HG02884 (cell line): ENCODE results near the gene ANKRD65.
A peak's percentile ranks its signal among the peaks of the same experiment; 100 is the strongest.
"Not testable (repeated sequence)": the region's sequence is repeated elsewhere in the genome, so short reads cannot be mapped to it uniquely, and the experiment has no call there.

ENCODE experiments used
- ATAC-seq: cut with Tn5 transposase; IDR thresholded peaks from one replicate; pipeline ENCODE4 v1.9.1; 2021; ENCODE audit warnings: mild to moderate bottlenecking, moderate library complexity; ENCODE audit not compliant: unreplicated experiment

ANKRD65 gene

GRCh38 chr1:1418464-1419362 lies 2.4 kb downstream of the ANKRD65 start:
- ATAC-seq: no peak

GRCh38 chr1:1417825-1418463 lies 3.1 kb downstream of the ANKRD65 start:
- not testable (repeated sequence) for ATAC-seq

DNA sequence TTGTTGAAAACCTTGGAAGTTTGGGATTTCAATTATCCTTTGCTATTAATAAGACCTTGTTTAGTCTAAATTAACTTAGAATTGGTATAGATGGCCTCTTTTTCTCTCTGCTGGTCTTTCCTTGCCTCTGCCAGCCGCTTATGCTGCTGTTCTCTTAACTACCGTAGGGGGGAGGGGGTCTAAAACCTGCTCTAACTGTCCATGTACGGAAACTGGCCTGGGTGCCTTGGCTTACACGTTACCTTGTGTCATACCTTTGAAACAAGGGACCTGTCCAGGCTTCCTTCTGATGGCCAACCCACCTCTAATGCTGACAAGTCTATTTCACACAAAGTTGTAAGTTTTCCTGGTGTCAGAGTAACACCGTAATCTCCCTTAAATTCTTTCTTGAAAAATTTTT lies 3.7 kb downstream of the ANKRD65 start:
- ATAC-seq: not testable (repeated sequence)

- no peak for ATAC-seq
These were observed 5.3 kb downstream of the ANKRD65 start for GRCh38 chr1:1415751-1416150.

- not testable (repeated sequence) for ATAC-seq
These were observed 8.7 kb downstream of the ANKRD65 start for GRCh38 chr1:1412311-1412902.

- ATAC-seq: no peak
These were observed 9.4 kb downstream of the ANKRD65 start for GRCh38 chr1:1411626-1412025.

DNA sequence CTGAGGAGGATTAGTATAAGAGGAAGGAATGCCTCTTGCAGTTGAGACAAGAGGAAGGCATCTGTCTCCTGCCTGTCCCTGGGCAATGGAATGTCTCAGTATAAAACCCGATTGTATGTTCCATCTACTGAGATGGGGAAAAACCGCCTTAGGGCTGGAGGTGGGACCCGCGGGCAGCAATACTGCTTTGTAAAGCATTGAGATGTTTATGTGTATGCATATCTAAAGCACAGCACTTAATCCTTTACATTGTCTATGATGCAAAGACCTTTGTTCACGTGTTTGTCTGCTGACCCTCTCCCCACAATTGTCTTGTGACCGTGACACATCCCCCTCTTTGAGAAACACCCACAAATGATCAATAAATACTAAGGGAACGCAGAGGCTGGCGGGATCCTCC lies 10.8 kb downstream of the ANKRD65 start:
- ATAC-seq: not testable (repeated sequence)

GRCh38 chr1:1407636-1408318 lies 13.3 kb downstream of the ANKRD65 start:
- peak; percentile 28 for ATAC-seq

DNA sequence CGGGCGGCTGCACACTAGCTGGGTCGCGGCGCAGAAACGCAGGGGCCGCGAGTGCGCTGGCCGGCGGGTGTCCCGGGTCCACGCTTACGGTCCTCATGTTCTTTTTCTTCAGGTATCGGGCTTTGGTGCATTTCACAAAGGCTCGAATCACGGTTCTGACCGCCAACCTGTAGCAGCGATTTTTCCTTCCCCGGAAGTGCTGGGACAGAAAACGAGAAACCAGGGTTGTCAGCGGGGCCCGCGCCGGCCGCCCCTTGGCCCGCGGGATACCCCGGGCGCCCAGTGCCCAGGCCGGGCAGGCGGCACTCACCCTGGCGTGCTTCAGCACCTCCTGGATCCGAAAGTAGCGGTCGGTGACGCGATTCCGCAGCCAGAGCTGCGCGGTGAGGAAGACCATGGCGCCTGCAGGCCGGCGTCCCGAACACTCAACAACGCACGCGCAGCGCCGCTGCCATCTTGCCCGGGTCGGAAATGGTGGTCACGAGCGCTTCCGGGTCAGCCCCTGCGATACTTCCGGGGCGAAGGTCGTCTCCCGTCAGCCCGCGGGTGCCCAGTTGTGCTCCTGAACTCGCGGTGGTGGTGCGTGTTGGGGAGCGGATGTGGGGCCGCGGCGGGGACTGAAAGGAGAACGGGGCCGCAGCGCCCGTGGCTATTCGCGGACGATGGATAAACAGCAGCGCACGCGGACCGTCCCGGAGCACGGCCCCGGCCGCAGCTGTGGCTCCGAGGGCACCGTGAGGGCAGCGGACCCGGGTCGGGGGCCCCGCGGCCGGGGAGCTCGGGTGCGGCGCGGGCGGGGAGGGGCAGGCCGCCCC lies 14.0 kb downstream of the ANKRD65 start, which contains the start of gene MRPL20:
Gene MRPL20, minus strand, starts transcription at position 473 of the 815 bp plus-strand sequence. Its CDS starts 76 bp downstream, at position 397.
- ATAC-seq: peak; percentile 84

GRCh38 chr1:1406101-1406820 lies 14.8 kb downstream of the ANKRD65 start:
- ATAC-seq: no peak

GRCh38 chr1:1403653-1404052 lies 17.4 kb downstream of the ANKRD65 start:
- ATAC-seq: no peak

DNA sequence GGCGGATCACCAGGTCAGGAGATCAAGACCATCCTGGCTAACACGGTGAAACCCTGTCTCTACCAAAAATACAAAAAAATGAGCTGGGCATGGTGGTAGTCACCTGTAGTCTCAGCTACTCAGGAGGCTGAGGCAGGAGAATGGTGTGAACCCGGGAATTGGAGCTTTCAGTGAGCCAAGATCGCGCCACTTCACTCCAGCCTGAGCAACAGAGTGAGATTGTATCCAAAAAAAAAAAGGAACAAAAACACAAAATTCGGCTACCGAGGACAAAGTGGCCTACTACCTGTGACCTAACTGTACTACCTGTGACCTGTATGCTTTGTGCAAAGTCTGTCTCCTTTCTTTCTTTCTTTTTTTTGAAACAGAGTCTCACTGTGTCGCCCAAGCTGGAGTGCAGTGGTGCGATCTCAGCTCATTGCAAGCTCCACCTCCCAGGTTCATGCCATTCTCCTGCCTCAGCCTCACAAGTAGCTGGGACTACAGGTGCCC lies 18.1 kb downstream of the ANKRD65 start:
- not testable (repeated sequence) for ATAC-seq

GRCh38 chr1:1402072-1402900 lies 18.8 kb downstream of the ANKRD65 start:
- no peak for ATAC-seq

- no peak for ATAC-seq
These were observed 19.5 kb downstream of the ANKRD65 start for GRCh38 chr1:1401457-1402010.

DNA sequence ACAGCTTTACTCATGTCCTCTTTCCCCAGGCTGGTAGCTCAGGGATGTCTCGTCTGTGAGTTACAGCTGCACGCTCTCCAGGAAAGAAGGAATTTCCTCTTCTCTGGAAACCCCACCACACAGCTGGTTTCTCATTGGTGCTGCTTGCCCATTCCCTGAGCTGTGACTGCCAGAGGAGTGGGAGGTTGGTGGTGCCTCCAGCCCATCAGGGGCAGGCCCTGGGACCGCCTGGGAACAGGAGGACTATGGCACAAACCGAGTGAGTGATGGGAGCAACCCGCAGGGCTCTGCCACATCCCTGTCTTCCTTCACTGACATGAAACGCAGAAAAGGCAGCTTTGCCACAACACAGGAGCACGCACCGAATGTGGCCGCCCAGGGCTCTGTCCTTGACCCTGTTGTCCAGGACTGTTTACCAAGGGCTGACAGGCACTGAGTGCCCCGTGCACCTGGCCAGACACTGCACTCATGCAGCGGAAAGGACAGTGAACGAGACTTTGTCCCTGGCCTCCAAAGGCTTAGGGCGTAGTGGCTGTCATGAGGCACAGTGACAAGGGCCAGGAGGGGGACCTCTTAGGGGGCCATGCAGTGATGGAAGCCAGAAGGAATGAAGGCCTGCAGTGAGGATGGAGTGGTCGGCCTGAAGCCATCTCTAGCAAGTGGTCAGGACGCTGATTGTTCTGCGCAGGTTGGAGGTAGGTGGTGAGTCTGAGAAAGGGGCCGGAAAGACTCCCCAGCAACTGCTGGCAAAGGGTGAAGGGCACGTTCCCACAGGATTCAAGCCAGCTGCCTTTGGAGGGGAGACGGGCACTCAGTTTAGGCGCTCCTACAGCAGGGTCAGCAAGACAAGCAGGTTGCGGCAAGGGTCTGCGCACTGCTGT lies 20.3 kb downstream of the ANKRD65 start:
- no peak for ATAC-seq

DNA sequence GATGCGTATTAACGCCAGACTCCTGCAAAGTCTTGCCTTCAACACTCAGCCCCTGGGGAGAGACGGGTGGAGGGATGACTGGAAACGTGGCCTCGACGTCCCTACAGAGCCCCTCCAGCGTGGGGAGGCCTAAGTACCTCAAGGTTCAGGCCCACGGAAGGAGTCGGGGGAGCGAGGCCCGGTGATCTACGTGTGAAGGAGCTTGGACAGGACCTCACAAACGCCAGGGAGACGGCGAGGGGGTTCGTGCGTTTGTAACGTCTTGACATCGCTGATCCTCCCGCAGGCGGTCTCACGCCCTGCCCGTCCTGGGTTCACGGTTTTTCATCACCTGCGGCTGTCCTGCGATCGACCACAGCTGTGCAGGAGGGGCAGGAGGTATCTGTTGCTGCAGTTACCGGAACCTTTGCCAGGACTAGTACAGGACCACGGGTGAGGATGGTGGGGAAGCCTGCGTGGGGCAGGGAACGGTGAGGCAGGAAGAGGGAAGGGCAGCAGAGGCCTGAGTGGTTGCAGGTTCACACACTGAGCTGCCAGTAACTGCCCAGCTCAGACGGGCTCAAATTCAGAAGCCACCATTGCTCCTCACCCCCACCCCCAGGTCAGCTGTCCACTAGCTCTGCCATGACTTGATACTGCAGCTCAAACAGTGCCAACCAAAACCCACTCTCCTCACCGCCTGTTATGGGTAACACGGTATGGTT lies 21.1 kb downstream of the ANKRD65 start:
- ATAC-seq: no peak
